Mucosa of rectum (tissue), 2 donors: Measurements from ENCODE around the gene FAM120B.

Experiments
- H3K27ac ChIP-seq, 2 donors: one replicate each; pipeline ENCODE4 v1.7.0; 2013; ENCODE audit warnings: inconsistent platforms in 2 of 2, low read depth in 2 of 2, low read length in 2 of 2
- H3K27me3 ChIP-seq, 2 donors: one replicate each; pipeline ENCODE4 v1.7.0; 2013; ENCODE audit warnings: low read length in 2 of 2; ENCODE audit not compliant: control insufficient read depth in 2 of 2, insufficient read depth in 2 of 2
- H3K36me3 ChIP-seq, 2 donors: one replicate each; pipeline ENCODE4 v1.7.0; 2013; ENCODE audit warnings: low read length in 2 of 2; ENCODE audit not compliant: control insufficient read depth in 2 of 2, insufficient read depth in 2 of 2
- H3K4me1 ChIP-seq, 2 donors: one replicate each; pipeline ENCODE4 v1.7.0; 2013; ENCODE audit warnings: low read length in 2 of 2, mild to moderate bottlenecking in 1 of 2; ENCODE audit not compliant: control insufficient read depth in 2 of 2, insufficient read depth in 2 of 2
- H3K4me3 ChIP-seq, 2 donors: one replicate each; pipeline ENCODE4 v1.7.0; 2013; ENCODE audit warnings: low read length in 2 of 2
- H3K9ac ChIP-seq, 2 donors: one replicate each; pipeline ENCODE4 v1.7.0; 2013; ENCODE audit warnings: low read length in 2 of 2, low read depth in 1 of 2, mild to moderate bottlenecking in 1 of 2
- H3K9me3 ChIP-seq, 2 donors: one replicate each; pipeline ENCODE4 v1.7.0; 2013; ENCODE audit warnings: low read length in 2 of 2; ENCODE audit not compliant: control insufficient read depth in 2 of 2
- donor health status: healthy.
- donor health status: Normal muscosa, but diverticular disease.

The FAM120B gene

DNA sequence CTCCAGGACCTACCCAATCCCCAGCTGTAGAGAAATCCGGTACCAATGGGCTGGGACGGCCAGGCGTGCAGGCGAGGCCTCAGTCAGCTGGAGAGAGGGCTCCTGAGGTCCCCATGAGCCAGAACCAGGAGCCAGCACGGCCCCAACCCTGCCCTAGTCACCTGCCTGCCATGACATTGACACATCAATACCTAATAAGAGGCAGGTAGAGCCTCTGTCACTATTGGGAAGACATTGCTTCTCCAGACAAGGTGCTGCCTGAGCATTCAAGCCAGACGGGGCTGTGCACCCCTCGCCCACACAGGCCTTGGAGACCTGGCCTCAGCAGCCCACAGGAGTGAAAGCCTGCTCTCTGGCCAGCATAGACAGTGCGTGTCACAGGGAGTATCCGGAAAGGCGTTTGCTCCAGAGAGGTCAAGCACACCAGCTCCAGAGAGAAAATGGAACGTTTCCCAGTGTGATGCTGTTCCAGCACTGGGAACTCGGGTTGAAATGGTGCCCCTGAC is 19.1 kb upstream of the FAM120B start:
- Histone ChIP-seq H3K36me3 (peaks cover 9 to 19% of the 10 kb centered on the region in 2 donors), H3K9ac (peak overlapping the region in 1 of 2 donors; percentile 32), H3K27ac (peak overlapping the region; percentile 43 to 67), H3K27me3 (peaks cover 15 to 25% of the 10 kb centered on the region in 2 donors), H3K9me3 (no peaks in the 10 kb centered on the region), H3K4me1 (peaks cover 19 to 25% of the 10 kb centered on the region in 2 donors), H3K4me3 (peak overlapping the region; percentile 8 to 76)

DNA sequence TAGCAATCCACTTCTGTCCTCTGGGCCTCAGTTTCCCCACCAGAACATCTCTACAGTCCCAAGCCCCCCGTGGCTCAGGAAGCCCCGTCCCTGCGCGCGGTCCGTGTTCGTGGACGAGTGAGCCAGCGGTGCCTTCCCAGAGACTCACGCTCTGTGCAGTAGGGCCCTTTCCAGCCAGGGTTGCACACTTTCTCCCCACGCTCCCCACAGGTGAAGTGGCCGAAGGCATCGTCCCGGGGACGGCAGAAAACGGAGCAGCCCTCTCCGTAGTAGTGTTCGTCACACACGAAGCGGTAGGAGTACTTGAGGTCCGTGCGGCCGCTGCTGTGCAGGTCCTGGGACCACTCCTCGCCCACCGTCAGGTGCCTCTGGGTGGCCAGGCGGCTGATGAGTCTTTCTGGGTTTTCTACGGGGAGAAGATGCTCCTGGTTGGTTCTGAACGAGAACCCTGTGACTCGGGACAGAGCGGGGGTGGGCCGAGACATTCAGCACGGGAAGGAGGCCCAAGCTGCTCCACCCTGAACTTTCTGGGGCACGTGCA is 18.4 kb upstream of the FAM120B start:
- peaks cover 9 to 12% of the 10 kb centered on the region in 2 donors for H3K36me3 ChIP-seq
- peak overlapping the region; percentile 34 to 47 for H3K9ac ChIP-seq
- peaks cover 23 to 31% of the 10 kb centered on the region in 2 donors for H3K4me1 ChIP-seq
- H3K27me3 ChIP-seq: peaks cover 22 to 32% of the 10 kb centered on the region in 2 donors
- H3K27ac ChIP-seq: peak overlapping the region; percentile 9 to 32
- no peaks in the 10 kb centered on the region for H3K9me3 ChIP-seq
- peak overlapping the region; percentile 43 to 76 for H3K4me3 ChIP-seq

DNA sequence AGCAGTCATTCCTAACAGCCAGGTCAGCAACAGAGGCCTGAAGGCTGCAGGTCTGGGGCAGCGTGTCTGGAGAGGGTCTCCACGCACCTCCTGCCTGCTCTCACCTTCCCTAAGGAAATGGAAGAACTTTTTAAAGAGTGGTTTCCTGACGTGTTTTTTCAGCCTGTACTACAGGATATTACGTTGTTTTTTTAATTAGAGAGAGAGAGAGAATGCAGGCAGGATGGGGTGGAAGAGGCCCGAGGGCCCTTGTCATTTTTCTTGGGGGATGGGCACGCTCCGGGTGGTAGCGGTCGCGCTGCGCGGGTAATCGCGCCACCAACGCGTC is 17.7 kb upstream of the FAM120B start:
- Histone ChIP-seq H3K9ac (peak overlapping the region; percentile 34 to 52), H3K36me3 (peaks cover 6 to 9% of the 10 kb centered on the region in 2 donors), H3K4me3 (peak overlapping the region; percentile 73 to 76), H3K27ac (peak overlapping the region; percentile 65 to 78), H3K9me3 (no peaks in the 10 kb centered on the region), H3K4me1 (peaks cover 23 to 37% of the 10 kb centered on the region in 2 donors), H3K27me3 (peaks cover 28 to 37% of the 10 kb centered on the region in 2 donors)

DNA sequence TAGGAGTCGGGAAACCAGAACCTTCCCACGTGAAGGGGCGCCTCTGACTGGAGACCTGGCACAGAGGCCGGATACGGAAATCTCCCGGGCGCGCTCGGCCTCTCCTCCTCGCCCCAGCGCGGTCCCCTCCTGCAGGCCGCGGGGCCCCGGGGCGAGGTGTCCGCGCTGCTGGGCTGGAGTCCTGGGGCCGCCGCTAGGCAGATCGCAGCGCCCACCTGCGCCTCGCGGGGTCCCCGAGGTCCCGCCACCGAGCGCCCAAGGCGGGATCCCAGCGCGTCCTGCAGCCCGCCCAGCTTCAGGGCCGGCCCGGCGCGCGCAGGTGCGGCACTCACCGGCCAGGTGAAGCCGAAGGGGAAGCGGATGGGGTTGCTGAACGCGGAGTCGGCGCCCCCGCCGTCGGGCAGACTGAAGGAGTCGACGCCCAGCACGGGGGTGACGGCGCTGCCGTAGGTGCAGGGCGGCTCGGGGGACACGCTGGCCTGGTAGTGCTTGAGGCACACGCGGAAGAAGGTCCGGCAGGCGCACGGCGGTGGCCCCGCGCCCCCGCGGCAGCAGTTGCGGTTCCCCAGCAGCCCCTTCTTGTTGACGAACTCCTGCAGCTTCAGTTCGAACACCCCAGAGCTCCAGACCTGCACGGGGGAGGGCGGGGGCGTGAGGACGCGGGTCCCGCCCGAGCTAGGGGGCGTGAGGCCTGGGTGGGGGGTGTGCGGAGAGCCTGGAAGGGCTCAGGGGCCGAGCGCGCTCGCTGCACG is 17.2 kb upstream of the FAM120B start:
- H3K9me3 ChIP-seq: no peaks in the 10 kb centered on the region
- peak overlapping the region; percentile 34 to 52 for H3K9ac ChIP-seq
- H3K4me1 ChIP-seq: peaks cover 23 to 38% of the 10 kb centered on the region in 2 donors
- H3K4me3 ChIP-seq: peak overlapping the region; percentile 73 to 76
- peaks cover 34 to 40% of the 10 kb centered on the region in 2 donors for H3K27me3 ChIP-seq
- H3K36me3 ChIP-seq: peaks cover 5 to 7% of the 10 kb centered on the region in 2 donors
- H3K27ac ChIP-seq: peak overlapping the region; percentile 65 to 78

DNA sequence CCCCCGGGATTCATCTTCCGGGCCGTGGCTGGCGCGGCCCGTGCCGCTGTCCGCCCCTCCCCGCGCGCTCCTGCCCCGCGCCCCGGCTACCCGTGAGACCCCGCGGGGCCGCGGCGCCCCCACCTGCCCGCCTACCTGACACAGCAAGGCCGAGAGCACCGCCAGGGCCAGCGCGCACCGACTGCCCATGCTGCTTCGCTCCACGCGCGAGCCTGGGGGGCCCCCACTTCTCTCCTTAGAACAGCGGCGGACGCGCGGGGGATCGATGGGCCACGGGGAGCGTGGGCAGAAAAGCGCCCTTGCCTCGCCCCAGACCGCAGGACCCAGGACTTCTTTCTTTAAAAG is 16.6 kb upstream of the FAM120B start:
- Histone ChIP-seq H3K27ac (peak overlapping the region; percentile 65 to 78), H3K36me3 (peaks cover 3 to 5% of the 10 kb centered on the region in 2 donors), H3K27me3 (peaks cover 39 to 44% of the 10 kb centered on the region in 2 donors), H3K4me1 (peaks cover 24 to 38% of the 10 kb centered on the region in 2 donors), H3K4me3 (peak overlapping the region; percentile 73 to 76), H3K9me3 (no peaks in the 10 kb centered on the region), H3K9ac (peak overlapping the region; percentile 24 to 52)

DNA sequence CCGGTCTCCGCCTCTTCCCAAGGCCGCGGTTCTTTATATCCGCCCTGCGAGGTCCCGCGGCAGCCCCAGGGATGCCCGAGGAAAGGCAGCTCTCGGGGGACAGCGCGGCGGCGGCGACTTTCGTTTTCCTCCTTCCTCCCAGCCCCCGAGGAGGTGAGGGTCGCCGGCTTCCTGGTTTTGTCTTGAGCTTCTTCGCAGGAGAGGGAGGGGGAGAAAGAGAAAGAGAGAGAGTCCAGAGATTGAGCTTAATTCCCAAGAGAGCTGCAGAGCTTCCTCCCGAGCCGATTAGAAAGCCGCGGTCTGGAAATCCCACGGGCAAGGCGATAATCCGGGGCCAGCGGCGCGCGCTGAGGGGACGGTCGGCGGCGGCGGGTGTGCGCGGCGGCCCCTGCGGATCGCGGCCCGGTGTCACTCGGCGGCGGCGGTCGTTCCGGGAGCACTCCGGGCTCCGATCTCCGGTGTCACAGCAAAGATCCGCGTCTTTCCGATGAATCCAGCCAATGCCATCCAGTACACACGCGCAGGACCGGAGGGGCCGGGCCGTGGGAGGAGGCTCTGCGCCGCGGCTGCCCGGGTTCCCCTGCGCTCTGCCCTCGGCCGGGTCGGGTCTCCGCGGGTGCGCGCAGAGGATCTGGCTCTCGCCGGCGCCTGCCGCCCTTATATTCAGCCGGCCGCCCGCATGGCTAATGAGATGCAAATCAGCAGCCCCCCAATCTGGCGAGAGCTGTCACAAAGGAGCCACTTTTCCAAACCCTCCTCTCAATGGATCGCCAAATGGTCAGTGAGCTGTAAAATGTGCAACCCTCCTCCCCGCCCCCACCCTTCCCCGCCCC is 16.0 kb upstream of the FAM120B start, which contains the start of gene DLL1:
DLL1 (minus strand) TSS at position 783 of the 833 bp plus-strand sequence. CDS start 939 bp downstream, outside the sequence.
- Histone ChIP-seq H3K4me3 (peak within 1 kb of the TSS; percentile 73 to 76), H3K9me3 (no peaks in the 10 kb centered on the region), H3K27me3 (peaks cover 44 to 49% of the 10 kb centered on the region in 2 donors), H3K4me1 (peaks cover 30 to 44% of the 10 kb centered on the region in 2 donors), H3K9ac (peak within 1 kb of the TSS; percentile 24 to 60), H3K36me3 (peaks cover 0 to 3% of the 10 kb centered on the region in 2 donors), H3K27ac (peak within 1 kb of the TSS; percentile 70 to 78)

DNA sequence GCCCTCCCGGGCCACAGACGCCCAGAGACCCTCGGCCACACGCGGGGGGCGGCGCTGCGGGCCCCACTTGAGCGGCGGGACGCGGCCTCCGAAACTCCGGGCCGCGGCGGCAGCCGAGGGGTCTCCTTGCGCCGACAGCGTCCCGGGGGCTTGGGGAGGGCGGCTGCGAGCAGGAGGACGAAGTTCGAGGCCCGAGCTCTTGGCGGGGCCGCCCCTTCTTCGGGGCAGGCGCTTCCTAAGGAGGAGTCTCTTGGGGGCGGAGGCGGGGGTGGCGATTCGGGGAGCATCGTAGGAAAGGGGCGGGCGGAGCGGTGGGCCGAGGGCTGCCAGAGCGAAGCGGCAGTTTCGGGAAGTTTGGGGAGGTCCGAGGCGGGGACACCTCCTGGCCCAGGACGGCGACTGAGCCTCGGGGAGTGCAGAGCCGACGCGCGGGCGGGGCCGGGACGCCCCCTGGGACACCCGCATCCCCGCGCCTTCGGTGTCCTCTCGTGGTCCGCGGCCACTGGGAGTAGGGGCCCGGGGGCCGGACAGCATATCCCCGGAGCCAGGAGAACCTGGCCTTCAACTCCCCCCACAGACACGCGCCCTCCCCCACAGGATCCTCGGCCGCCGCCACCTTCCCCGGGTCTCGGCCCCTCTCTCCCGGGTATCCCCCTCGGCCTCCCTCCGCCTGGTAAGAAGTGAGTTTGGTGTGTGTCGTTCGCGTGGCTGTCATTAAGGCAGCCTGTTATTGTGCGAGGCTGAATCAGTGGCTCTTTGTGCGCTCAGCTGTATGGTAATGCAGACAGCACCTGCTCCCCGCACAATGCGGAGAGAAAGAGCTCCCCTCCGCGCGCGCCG is 15.1 kb upstream of the FAM120B start:
- Histone ChIP-seq H3K9me3 (no peaks in the 10 kb centered on the region), H3K4me1 (peaks cover 33 to 51% of the 10 kb centered on the region in 2 donors), H3K9ac (peak overlapping the region in 1 of 2 donors; percentile 60), H3K36me3 (no peaks in the 10 kb centered on the region), H3K27ac (peak overlapping the region; percentile 67 to 70), H3K27me3 (peaks cover 47 to 49% of the 10 kb centered on the region in 2 donors), H3K4me3 (peak overlapping the region; percentile 31 to 54)

DNA sequence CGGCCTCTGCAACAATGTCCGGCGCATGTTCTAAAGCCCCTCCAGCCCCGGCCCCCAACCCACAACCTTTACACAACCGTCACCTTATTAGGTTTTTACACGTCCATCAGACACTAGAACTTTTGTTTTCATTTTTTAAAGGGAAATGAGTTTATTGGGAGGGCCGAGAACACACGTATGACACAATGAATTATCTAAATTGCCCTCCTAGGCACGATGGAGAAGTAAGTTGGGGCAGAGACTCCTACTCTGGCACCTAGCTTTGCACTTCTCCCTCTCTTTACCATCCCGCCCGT is 14.5 kb upstream of the FAM120B start:
- H3K36me3 ChIP-seq: no peaks in the 10 kb centered on the region
- peak overlapping the region in 1 of 2 donors; percentile 67 for H3K27ac ChIP-seq
- H3K27me3 ChIP-seq: peaks cover 47 to 52% of the 10 kb centered on the region in 2 donors
- peak overlapping the region; percentile 31 to 54 for H3K4me3 ChIP-seq
- peaks cover 36 to 54% of the 10 kb centered on the region in 2 donors for H3K4me1 ChIP-seq
- H3K9ac ChIP-seq: peak overlapping the region in 1 of 2 donors; percentile 60
- no peaks in the 10 kb centered on the region for H3K9me3 ChIP-seq

DNA sequence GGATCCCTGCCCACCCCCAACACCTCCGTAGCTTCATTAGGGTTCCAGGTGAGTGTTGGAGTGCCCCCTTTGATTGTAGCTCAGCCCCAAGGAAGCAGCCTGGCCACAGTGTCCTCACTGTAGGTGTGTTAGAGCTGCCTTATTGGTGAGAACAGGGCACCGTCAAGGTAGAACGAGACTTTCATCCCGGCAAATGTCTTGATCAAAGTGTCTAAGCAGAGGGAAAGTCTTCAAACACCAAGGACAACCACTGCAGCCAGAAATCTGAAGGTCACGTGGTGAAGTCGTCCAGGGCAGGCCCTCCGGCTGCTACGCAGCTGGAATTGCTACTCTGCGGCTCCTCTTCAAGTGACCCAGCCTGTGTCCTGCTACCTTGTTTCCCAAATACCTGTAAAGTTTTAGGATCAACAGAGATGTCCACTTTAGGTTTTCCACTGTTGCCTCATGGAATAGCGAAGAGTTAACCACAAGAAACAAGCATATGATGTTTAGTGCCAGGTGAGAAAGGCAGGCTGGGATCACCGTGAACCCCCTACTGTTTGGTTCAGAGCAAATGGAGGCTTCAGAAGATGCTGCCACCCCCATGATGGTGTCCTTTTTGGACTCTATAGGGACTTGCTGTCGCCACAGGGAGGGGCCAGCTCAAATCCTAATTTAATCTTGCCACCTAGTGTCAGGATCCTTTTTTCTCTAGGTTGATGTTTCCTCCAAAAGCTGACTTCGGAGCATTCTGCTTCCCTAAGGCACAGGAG is 14.0 kb upstream of the FAM120B start:
- Histone ChIP-seq H3K27me3 (peaks cover 43 to 54% of the 10 kb centered on the region in 2 donors), H3K9ac (no peak overlapping the region), H3K4me3 (peak overlapping the region in 1 of 2 donors; percentile 7), H3K9me3 (no peaks in the 10 kb centered on the region), H3K27ac (peak overlapping the region in 1 of 2 donors; percentile 67), H3K36me3 (no peaks in the 10 kb centered on the region), H3K4me1 (peaks cover 37 to 52% of the 10 kb centered on the region in 2 donors)
